GM12865 (cell line): ENCODE measurements around the gene ADRM1.

Experiments used
- DNase-seq: peaks from one replicate; pipeline ENCODE4 v3.0.0; 2010; ENCODE audit warnings: low read depth
- H3K4me3 ChIP-seq: 2 replicates; pipeline ENCODE4 v1.5.1; 2011; ENCODE audit warnings: mild to moderate bottlenecking, low read depth, low read length, control low read depth
- TF ChIP-seq, protein P1 (sequence below): IDR thresholded peaks from 2 replicates; pipeline ENCODE4 v1.5.1; 2011; ENCODE audit warnings: low read length, control low read depth, low read depth, inconsistent platforms; ENCODE audit not compliant: insufficient read depth; ENCODE audit errors: missing control alignments

The ADRM1 gene

DNA sequence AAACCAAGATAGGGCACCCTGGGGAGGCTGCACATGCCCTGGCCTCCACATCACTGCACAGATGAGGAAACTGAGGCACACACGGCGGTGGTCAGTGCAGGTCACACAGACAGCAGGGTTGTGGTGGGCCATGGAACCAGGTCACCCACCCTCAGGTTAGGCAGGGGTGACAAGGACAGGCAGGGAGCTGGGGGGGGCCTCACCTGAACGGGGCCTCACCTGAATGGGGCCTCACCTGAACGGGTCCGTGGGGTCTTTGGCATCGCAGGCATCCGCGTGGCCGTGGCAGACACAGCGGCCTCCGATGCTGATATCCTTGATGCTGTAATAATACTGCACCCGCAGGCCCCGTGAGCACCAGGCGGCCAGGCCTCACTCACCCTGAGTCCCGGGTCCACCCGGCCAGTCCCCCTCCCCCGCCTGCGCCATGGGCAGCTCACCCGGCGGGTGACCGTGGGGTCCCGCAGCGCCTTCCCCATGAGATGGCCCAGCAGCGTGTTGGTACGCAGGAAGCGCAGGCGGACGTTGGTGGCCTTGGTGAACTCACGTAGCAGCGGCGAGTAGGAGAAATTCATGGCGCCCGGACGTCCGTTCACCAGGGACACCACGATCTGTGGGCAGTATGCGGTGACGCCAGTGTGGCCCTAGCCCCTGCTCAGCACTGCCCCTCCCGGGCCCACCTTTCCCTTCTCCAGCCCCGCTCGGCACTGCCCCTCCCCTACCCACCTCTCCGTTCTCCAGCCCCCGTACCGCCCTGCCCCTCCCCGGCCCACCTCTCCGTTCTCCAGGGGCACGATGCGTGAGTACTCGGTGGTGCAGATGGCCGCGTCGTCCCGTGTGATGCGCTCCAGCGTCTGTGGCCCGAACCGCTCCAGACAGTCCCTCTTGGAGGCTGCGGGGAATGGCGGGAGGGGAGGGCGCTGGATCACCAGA is 48.9 kb downstream of the ADRM1 start:
- DNase-seq, result no peak
- TF ChIP-seq, protein P1, sequence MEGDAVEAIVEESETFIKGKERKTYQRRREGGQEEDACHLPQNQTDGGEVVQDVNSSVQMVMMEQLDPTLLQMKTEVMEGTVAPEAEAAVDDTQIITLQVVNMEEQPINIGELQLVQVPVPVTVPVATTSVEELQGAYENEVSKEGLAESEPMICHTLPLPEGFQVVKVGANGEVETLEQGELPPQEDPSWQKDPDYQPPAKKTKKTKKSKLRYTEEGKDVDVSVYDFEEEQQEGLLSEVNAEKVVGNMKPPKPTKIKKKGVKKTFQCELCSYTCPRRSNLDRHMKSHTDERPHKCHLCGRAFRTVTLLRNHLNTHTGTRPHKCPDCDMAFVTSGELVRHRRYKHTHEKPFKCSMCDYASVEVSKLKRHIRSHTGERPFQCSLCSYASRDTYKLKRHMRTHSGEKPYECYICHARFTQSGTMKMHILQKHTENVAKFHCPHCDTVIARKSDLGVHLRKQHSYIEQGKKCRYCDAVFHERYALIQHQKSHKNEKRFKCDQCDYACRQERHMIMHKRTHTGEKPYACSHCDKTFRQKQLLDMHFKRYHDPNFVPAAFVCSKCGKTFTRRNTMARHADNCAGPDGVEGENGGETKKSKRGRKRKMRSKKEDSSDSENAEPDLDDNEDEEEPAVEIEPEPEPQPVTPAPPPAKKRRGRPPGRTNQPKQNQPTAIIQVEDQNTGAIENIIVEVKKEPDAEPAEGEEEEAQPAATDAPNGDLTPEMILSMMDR, result no peak

DNA sequence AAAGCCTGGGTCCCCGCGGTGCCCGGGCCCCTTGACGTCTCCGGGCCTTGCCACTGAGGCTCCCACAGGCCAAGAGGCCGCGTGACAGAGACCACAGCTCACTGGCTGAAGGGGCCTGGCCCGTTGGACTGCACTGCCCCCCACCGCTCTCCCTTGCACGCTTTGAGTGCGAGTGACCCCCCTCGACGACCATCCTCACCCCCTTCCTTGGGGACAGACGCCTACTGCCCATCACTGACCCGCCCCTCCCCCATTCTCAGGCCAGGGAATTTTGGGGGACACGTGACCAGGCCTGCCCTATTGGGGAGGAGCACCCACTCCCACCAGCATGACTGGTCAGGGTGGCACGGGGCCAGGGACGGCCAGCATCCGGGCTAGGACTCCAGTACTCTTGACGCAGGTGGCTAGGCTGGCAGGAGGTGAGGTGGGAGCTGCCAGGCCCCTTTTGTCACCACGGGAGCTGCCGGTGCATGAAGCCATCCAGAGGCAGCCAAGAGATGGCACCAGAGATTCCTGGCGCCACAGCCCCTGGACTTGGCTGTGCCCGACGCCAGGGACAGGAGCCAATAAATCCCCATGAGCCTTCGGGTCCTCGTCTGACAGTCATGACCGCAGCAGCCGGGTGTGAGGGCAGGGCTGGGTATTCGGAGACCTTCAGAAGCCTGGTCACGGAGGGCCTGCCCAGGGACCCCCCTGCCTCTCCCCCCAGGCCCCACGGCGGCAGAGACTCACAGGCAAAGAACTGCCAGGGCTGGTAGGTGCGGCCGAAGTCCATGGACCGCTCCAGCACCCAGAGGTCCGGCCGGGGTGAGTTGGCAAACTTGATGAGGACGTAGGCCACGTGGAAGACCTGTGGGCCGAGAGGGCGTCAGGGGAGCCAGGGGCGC is 49.8 kb downstream of the ADRM1 start:
- H3K4me3 ChIP-seq, result no peak overlapping the region
- TF ChIP-seq, protein P1, result no peak
- DNase-seq, result no peak

More for the DNA sequence above, 48.9 kb downstream of the ADRM1 start:
- H3K4me3 ChIP-seq, result no peak overlapping the region

DNA sequence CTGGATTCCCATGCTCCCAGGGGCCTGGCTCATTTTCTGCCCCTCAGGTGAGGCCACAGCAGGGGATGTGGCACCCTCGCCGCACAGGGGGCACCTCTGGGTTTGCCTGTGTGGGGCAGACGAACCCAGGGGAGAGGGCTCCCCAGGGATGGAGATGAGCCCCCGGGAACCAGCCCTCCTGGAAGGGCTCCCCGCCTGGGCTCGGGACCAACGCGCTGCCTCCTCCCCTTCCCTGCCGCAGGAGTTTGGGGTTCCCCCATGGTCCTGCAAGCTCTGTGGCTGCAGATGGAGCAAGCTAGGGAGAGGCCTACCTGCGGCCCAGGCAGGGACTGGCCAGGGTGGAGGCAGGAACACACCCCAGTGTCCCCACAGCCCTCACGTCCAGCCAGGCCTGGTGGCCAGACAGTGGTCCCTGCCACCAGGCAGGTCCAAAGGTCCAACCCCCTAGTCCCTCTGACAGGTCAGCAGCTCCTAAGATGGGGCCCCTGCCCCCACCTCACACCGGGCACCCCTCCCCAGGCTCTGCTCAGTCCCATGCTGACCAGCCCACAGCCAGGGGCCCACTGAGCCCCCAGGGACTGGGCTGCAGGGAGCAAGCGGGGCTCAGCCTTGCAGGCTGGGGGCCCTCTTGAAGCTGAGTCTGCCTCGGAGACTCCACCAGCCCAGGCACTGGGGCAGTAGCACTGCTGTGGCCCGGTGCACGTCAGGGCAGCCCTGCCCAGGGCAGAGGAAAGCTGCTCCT is 50.7 kb downstream of the ADRM1 start:
- no peak overlapping the region for H3K4me3 ChIP-seq

DNA sequence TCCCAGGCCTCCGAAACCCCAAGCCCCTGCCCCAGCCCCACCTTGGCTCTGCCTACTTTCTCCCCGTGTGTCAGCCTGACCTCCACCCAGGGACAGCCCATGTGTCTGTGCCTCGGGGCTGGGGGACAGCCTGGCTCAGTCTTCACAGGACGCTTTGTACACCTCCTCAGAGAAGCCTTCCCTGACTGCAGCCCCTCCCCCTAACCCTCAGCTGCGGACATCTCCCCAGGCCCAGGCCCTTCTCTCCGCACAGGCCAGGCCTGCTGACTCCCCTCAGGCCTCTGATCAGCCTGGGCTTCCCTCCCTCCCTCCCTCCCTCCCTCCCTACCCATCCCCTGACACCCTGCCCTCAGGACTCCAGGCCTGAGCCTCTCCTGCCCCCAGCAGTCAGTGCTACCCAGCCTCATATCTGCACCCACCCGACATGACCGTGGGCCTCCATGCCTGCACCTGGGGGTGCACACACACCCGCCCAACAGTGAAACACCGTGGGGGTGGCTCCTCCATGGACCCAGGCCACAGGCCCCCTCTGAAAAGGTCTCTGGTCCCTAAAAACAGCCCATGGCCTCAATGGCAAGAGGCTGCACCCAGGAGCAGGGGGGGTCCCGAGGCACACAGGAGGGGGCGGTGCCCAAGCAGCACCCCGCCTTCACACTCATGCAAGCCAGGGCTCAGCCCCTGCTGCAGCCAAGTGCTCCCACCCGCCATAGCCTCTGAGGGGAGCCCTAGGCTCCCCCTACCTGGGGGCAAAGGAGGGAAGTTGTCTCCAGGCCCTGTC is 51.4 kb downstream of the ADRM1 start:
- H3K4me3 ChIP-seq, result no peak overlapping the region
- TF ChIP-seq, protein P1, result no peak
- DNase-seq, result no peak

More for the DNA sequence above, 50.7 kb downstream of the ADRM1 start:
- no peak for DNase-seq
- TF ChIP-seq, protein P1, result no peak

DNA sequence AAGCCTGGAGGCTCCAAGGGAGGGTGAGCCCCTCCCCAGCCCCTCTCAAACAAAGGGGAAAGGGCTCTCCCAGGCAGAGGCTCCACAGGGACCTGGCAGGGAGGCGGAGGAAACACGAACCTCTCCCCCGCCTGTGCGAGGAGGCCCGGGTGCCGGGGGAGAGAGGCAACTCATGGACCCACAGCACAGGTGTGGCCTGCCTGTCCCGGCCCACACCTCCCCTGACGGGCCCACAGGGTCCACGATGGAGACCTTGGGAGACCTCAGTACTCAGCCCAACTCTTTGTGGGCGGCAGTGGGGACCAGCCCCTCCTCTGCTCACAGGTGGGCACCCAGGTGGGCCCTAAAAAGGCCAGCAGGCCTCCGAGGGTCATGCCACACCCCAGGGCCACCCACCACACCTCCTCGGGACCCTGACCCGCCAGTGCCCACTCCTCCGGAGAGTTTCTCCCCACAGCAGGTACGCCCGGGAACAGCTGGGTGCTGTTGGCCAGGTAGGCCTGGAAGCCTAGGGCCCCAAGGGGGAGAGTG is 52.1 kb downstream of the ADRM1 start:
- no peak overlapping the region for H3K4me3 ChIP-seq

More for the DNA sequence above, 52.1 kb downstream of the ADRM1 start:
- TF ChIP-seq, protein P1, result no peak
- no peak for DNase-seq
